Neural progenitor cell (in vitro differentiated cells): ENCODE data around the gene KBTBD8. TPM values are rescaled to one million over a fixed set of nuclear protein-coding genes. Genes with fewer than 3 reads are reported as not detected.

Experiments
- DNase-seq: peaks from one replicate; pipeline ENCODE4 v3.0.0-alpha.2; 2016; ENCODE audit warnings: low spot score
- H2AFZ ChIP-seq: fragments of 200-600 bp; sonication (generic); replicated peaks from 2 replicates; pipeline ENCODE4 v1.6.1; 2016; ENCODE audit warnings: antibody characterized with exemption
- H3F3A ChIP-seq: fragments of 200-600 bp; sonication (generic); 2 replicates; pipeline ENCODE4 v1.6.1; 2016; ENCODE audit warnings: antibody characterized with exemption, low read depth
- H3K27ac ChIP-seq: fragments of 200-600 bp; sonication (generic); 2 replicates; pipeline ENCODE4 v1.5.1; 2016; ENCODE audit warnings: mild to moderate bottlenecking
- H3K27me3 ChIP-seq: fragments of 200-600 bp; sonication (generic); 2 replicates; pipeline ENCODE4 v1.6.1; 2016; ENCODE audit warnings: mild to moderate bottlenecking, moderate library complexity
- H3K36me3 ChIP-seq: fragments of 200-600 bp; sonication (generic); 2 replicates; pipeline ENCODE4 v1.5.1; 2016
- H3K4me1 ChIP-seq: fragments of 200-600 bp; sonication (generic); 2 replicates; pipeline ENCODE4 v1.6.1; 2016; ENCODE audit warnings: mixed run types
- H3K4me2 ChIP-seq: fragments of 200-600 bp; sonication (generic); 2 replicates; pipeline ENCODE4 v1.6.1; 2016
- H3K4me3 ChIP-seq: fragments of 200-600 bp; sonication (generic); 2 replicates; pipeline ENCODE4 v1.5.1; 2016
- H3K79me2 ChIP-seq: fragments of 200-600 bp; sonication (generic); 2 replicates; pipeline ENCODE4 v1.6.1; 2016; ENCODE audit warnings: low read depth
- H3K9ac ChIP-seq: fragments of 200-600 bp; sonication (generic); 2 replicates; pipeline ENCODE4 v1.6.1; 2016
- H3K9me3 ChIP-seq: fragments of 200-600 bp; sonication (generic); 2 replicates; pipeline ENCODE4 v1.5.1; 2016; ENCODE audit warnings: low read depth
- H4K20me1 ChIP-seq: fragments of 200-600 bp; sonication (generic); 2 replicates; pipeline ENCODE4 v1.6.1; 2016; ENCODE audit warnings: low read depth
- H3K27ac Mint-ChIP-seq: 3 replicates; pipeline ENCODE4 v1.8.0; 2021; ENCODE audit warnings: mixed read lengths
- H3K27me3 Mint-ChIP-seq: 2 replicates; pipeline ENCODE4 v1.8.0; 2022; ENCODE audit warnings: low read depth, mild to moderate bottlenecking, inconsistent platforms, moderate library complexity, mixed read lengths; ENCODE audit not compliant: insufficient read depth
- H3K36me3 Mint-ChIP-seq: 3 replicates; pipeline ENCODE4 v1.8.0; 2021; ENCODE audit warnings: mixed read lengths
- H3K4me1 Mint-ChIP-seq: 3 replicates; pipeline ENCODE4 v1.8.0; 2021; ENCODE audit warnings: mixed read lengths
- H3K4me3 Mint-ChIP-seq: 3 replicates; pipeline ENCODE4 v1.8.0; 2021; ENCODE audit warnings: mild to moderate bottlenecking, moderate library complexity, mixed read lengths
- H3K9me3 Mint-ChIP-seq: 3 replicates; pipeline ENCODE4 v1.8.0; 2020; ENCODE audit warnings: mixed read lengths
- CTCF ChIP-seq: fragments of 200-600 bp; sonication (generic); IDR thresholded peaks from 2 replicates; pipeline ENCODE4 v1.5.1; 2017; ENCODE audit warnings: antibody characterized with exemption, mild to moderate bottlenecking
- EZH2 ChIP-seq: fragments of 200-600 bp; sonication (generic); IDR thresholded peaks from 2 replicates; pipeline ENCODE4 v1.6.1; 2017; ENCODE audit warnings: antibody characterized with exemption, mild to moderate bottlenecking, moderate library complexity
- EZH2phosphoT487 ChIP-seq: fragments of 200-600 bp; sonication (generic); IDR thresholded peaks from 2 replicates; pipeline ENCODE4 v1.6.1; 2017; ENCODE audit warnings: antibody characterized with exemption
- total RNA-seq: library from RNA; depleted of rRNA; stranded (reverse); fragments of >200 nt; gene quantifications from 2 replicates; pipeline ENCODE4 v1.2.3, GENCODE V29; 2015; ENCODE audit warnings: low replicate concordance

KBTBD8 gene
- total RNA-seq, 1 donor from 2014 or later: 8.3 TPM

DNA sequence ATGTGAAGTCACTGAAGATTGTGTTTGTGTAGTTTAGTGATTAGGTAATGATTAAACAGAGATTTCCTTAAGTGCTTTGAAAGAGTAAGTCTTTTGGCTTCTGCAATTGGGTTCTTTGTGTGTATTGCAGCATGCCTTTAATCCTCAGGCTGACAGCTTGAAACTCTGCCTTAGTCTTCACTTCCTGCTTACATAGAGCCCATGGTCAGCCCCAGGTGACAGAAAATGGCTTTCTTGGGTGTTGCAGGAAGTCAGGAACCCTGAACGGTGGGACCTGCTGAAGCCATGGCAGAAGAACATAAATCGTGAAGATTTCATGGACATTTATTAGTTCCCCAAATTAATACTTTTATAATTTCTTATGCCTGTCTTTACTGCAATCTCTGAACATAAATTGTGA, 61.3 kb downstream of the KBTBD8 start:
- Histone ChIP-seq H3K9ac (no peak overlapping the region), H3K36me3 (no peaks in the 10 kb centered on the region), H2AFZ (no peak overlapping the region), H3K4me1 (no peaks in the 10 kb centered on the region), H3K79me2 (no peaks in the 10 kb centered on the region), H3K27ac (no peak overlapping the region), H3K9me3 (no peaks in the 10 kb centered on the region), H3K27me3 (no peaks in the 10 kb centered on the region), H4K20me1 (no peaks in the 10 kb centered on the region), H3F3A (no peaks in the 10 kb centered on the region), H3K4me3 (no peak overlapping the region), H3K4me2 (no peak overlapping the region)
- no peak for TF ChIP-seq CTCF
- TF ChIP-seq EZH2phosphoT487: no peak
- TF ChIP-seq EZH2: no peak
- no peak overlapping the region for H3K4me3 Mint-ChIP-seq
- H3K9me3 Mint-ChIP-seq: peaks cover 7% of the 10 kb centered on the region
- no peak for DNase-seq
- H3K27me3 Mint-ChIP-seq: no peaks in the 10 kb centered on the region
- H3K27ac Mint-ChIP-seq: no peak overlapping the region
- no peaks in the 10 kb centered on the region for H3K36me3 Mint-ChIP-seq
- peaks cover 2% of the 10 kb centered on the region for H3K4me1 Mint-ChIP-seq
